HG02798 (cell line): ENCODE results near the gene ERBB3.
"Not testable (repeated sequence)": the region's sequence is repeated elsewhere in the genome, so short reads cannot be mapped to it uniquely, and the experiment has no call there.

Experiments
- ATAC-seq: cut with Tn5 transposase; IDR thresholded peaks from one replicate; pipeline ENCODE4 v1.9.1; 2021; ENCODE audit warnings: mild to moderate bottlenecking; ENCODE audit not compliant: unreplicated experiment, poor library complexity

The ERBB3 gene

GRCh38 chr12:56079723-56080555 is at the start of gene ERBB3:
Gene ERBB3, plus strand, starts transcription at chr12:56080165. Its CDS starts 136 bp downstream, at chr12:56080301.
- ATAC-seq, result peak; percentile 26

- ATAC-seq, result no peak
Observed at GRCh38 chr12:56031987-56032386, 48.0 kb upstream of the ERBB3 start.

GRCh38 chr12:56034586-56035332 is 45.2 kb upstream of the ERBB3 start:
- ATAC-seq, result no peak

- no peak for ATAC-seq
Observed at GRCh38 chr12:56037161-56037560, 42.8 kb upstream of the ERBB3 start.

- no peak for ATAC-seq
Observed at GRCh38 chr12:56038022-56038655, 41.8 kb upstream of the ERBB3 start.

GRCh38 chr12:56040151-56040550 is 39.8 kb upstream of the ERBB3 start:
- no peak for ATAC-seq

- no peak for ATAC-seq
Observed at GRCh38 chr12:56040963-56041551, 38.9 kb upstream of the ERBB3 start.

GRCh38 chr12:56041552-56042429 is 38.2 kb upstream of the ERBB3 start, which contains the start of gene RPS26:
Gene RPS26, plus strand, starts transcription at chr12:56041918. Its CDS starts 249 bp downstream, at chr12:56042167.
- ATAC-seq, result peak; percentile 94

GRCh38 chr12:56042430-56042813 is 37.5 kb upstream of the ERBB3 start:
- not testable (repeated sequence) for ATAC-seq

GRCh38 chr12:56042843-56043242 is 37.1 kb upstream of the ERBB3 start:
- no peak for ATAC-seq

GRCh38 chr12:56046027-56046780 is 33.8 kb upstream of the ERBB3 start:
- ATAC-seq, result no peak

- no peak for ATAC-seq
Observed at GRCh38 chr12:56053407-56053893, 26.5 kb upstream of the ERBB3 start.

- not testable (repeated sequence) for ATAC-seq
Observed at GRCh38 chr12:56059964-56060363, 20.0 kb upstream of the ERBB3 start.

GRCh38 chr12:56061982-56062381 is 18.0 kb upstream of the ERBB3 start:
- no peak for ATAC-seq

GRCh38 chr12:56062996-56063395 is 17.0 kb upstream of the ERBB3 start:
- ATAC-seq, result no peak

GRCh38 chr12:56071648-56072047 is 8.3 kb upstream of the ERBB3 start:
- ATAC-seq, result no peak

GRCh38 chr12:56074396-56074795 is 5.6 kb upstream of the ERBB3 start:
- no peak for ATAC-seq

- not testable (repeated sequence) for ATAC-seq
Observed at GRCh38 chr12:56077966-56078365, 2.0 kb upstream of the ERBB3 start.

GRCh38 chr12:56078427-56078826 is 1.5 kb upstream of the ERBB3 start:
- no peak for ATAC-seq
